Measurements from ENCODE around the gene VPS36. TPM values are rescaled to one million over a fixed set of nuclear protein-coding genes. Genes with fewer than 3 reads are reported as not detected.

The VPS36 gene
- total and polyA plus RNA-seq, 4 donors, result 10.1 to 34.6 (median 26.2) TPM

- no peak for DNase-seq (ENCODE audit: low spot score)
- no peak overlapping the region for H3K4me3 ChIP-seq (ENCODE audit: low read depth in 1 of 3, low read length in 3 of 3)
- 93% methylated on average over 6 of the region's 6 CpGs for WGBS
- peaks cover 0 to 10% (median 2%) of the 10 kb centered on the region in 4 donors for H3K36me3 ChIP-seq (ENCODE audit: control insufficient read depth in 4 of 4, insufficient read depth in 3 of 4, low read depth in 1 of 4, low read length in 3 of 4)
- H3K4me1 ChIP-seq (ENCODE audit: control insufficient read depth in 4 of 4, insufficient read depth in 4 of 4, low read length in 3 of 4), result peaks cover 0 to 13% (median 11%) of the 10 kb centered on the region in 4 donors
- TF ChIP-seq GABPA (IDR thresholded peaks at IDR 0.05 in 1 of 2, conservative IDR thresholded peaks at IDR 0.05 in 1 of 2) (no peak), RXRA (IDR thresholded peaks at IDR 0.05) (no peak), HNF4A (conservative IDR thresholded peaks at IDR 0.05) (no peak), REST (IDR thresholded peaks at IDR 0.05) (no peak), ZBTB33 (IDR thresholded peaks at IDR 0.05) (no peak), FOXA1 (IDR thresholded peaks at IDR 0.05) (no peak), JUND (IDR thresholded peaks at IDR 0.05) (no peak), NR2F2 (IDR thresholded peaks at IDR 0.05) (no peak), SP1 (IDR thresholded peaks at IDR 0.05) (no peak), FOXA2 (IDR thresholded peaks at IDR 0.05) (no peak), RAD21 (IDR thresholded peaks at IDR 0.05) (no peak), EGR1 (IDR thresholded peaks at IDR 0.05; ENCODE audit: low read depth in 2 of 2) (no peak), ATF3 (IDR thresholded peaks at IDR 0.05) (no peak), YY1 (IDR thresholded peaks at IDR 0.05) (no peak), TAF1 (conservative IDR thresholded peaks at IDR 0.05) (no peak), CTCF (IDR thresholded peaks at IDR 0.05; ENCODE audit: low read depth, low read length, missing input control) (no peak), HNF4G (IDR thresholded peaks at IDR 0.05) (no peak), MAX (IDR thresholded peaks at IDR 0.05) (no peak)
- no peaks in the 10 kb centered on the region for H3K9me3 ChIP-seq (ENCODE audit: control insufficient read depth in 4 of 4, low read length in 3 of 4)
- no peak overlapping the region for H3K27ac ChIP-seq (ENCODE audit: low read depth in 1 of 2, low read length in 2 of 2)
- no peak overlapping the region for H3K9ac ChIP-seq (ENCODE audit: low read depth in 1 of 2, low read length in 2 of 2)
- no peaks in the 10 kb centered on the region for H3K27me3 ChIP-seq (ENCODE audit: control insufficient read depth in 4 of 4, insufficient read depth in 4 of 4, low read length in 3 of 4)
Observed at GRCh38 chr13:52459668-52460067, 9.2 kb upstream of the VPS36 start.
